Measurements from ENCODE around the gene LMO7. TPM values are rescaled to one million over a fixed set of nuclear protein-coding genes. Genes with fewer than 3 reads are reported as not detected.

Gene LMO7
- total and polyA plus RNA-seq, 8 donors: 14.7 to 50.4 (median 29.1) TPM

DNA sequence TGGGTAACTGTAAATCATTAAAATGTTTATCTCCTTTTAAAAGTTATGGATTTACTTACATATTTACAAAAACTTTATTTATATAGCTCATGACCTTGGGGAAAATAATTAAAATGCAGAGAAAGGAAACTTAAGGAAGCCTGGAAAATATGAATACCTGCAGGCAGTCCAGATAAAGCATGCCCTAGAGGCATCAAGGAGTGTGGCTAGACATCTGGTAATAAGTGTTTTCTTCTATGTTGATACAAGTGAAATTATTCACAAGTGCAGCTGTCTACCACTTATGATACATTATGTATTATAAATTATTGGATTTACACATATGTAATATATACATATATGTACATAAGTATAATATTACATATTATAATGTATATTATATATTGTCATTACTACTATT lies 207.9 kb downstream of the LMO7 start:
- ATAC-seq (no peak), DNase-seq (no peak), FAIRE-seq (no peak)
- no peak for TF ChIP-seq CTCF (IDR thresholded peaks at IDR 0.05)
- intact Hi-C loops (cut with DNase I): no loop called here
- no peaks in the 10 kb centered on the region for H3K27me3 ChIP-seq
- peaks cover 11 to 33% (median 11%) of the 10 kb centered on the region in 3 donors for H3K36me3 ChIP-seq
- no peak overlapping the region for H3K4me3 ChIP-seq
- H3K27ac ChIP-seq: no peak overlapping the region
- no peaks in the 10 kb centered on the region for H3K9me3 ChIP-seq
- H3K4me1 ChIP-seq: no peaks in the 10 kb centered on the region

DNA sequence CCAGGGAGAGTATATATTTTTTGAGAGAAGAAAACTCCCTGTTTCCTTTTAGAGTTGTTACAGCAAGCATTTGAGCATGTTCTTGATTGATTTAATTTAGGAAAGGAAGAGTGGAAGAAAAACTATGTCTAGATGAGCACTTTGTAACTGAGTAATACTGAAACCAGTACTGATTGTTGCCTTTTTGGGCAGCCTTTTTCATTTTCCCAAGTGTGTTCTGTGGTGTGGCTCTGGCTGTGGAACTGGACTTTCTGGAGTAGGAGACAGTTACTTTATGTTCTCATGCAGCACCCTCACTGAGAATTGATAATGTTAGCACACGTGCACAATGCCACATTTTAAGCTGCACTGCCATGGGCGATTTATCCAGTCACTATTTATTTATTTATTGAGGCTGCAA lies 211.5 kb downstream of the LMO7 start:
- DNase-seq (no peak), FAIRE-seq (no peak), ATAC-seq (no peak)
- TF ChIP-seq CTCF (IDR thresholded peaks at IDR 0.05): no peak
- Histone ChIP-seq H3K9me3 (no peaks in the 10 kb centered on the region), H3K27ac (no peak overlapping the region), H3K36me3 (peaks cover 8 to 11% (median 8%) of the 10 kb centered on the region in 3 donors), H3K27me3 (no peaks in the 10 kb centered on the region), H3K4me3 (no peak overlapping the region), H3K4me1 (no peaks in the 10 kb centered on the region)
- WGBS, 2 donors: 95 to 100% methylated on average over 2 of the region's 2 CpGs
- intact Hi-C loops (cut with DNase I): no loop called here

DNA sequence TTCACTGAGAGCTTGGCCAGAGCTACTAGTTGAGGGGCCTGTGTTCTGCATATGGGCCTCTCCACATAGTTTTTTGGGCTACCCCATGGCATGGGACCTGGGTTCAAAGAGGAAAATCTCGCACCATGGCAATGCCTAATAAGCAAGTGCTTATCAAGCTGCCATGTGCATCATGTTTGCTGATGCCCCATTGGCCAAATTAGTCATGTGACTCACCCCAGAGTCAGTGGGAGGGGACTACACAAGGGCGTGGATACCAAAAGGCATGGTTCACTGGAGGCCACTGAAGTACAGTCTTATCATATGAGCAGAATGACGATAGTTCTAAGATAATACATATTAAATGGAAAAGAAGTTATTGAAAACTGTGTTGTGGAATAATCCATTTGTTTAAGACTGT lies 214.8 kb downstream of the LMO7 start:
- no peak for FAIRE-seq
- no peaks in the 10 kb centered on the region for H3K4me1 ChIP-seq
- no peak overlapping the region for H3K4me3 ChIP-seq
- intact Hi-C loops (cut with DNase I): no loop called here
- no peak overlapping the region for H3K27ac ChIP-seq
- peaks cover 0 to 16% (median 12%) of the 10 kb centered on the region in 3 donors for H3K36me3 ChIP-seq
- no peak for DNase-seq
- TF ChIP-seq CTCF (IDR thresholded peaks at IDR 0.05): no peak
- ATAC-seq: no peak
- WGBS, 2 donors: 89 to 96% methylated on average over 3 of the region's 3 CpGs
- H3K9me3 ChIP-seq: no peaks in the 10 kb centered on the region
- H3K27me3 ChIP-seq: no peaks in the 10 kb centered on the region

- WGBS, 2 donors: 87 to 89% methylated on average over 6 of the region's 6 CpGs
- Histone ChIP-seq H3K27ac (no peak overlapping the region), H3K9me3 (no peaks in the 10 kb centered on the region), H3K27me3 (no peaks in the 10 kb centered on the region), H3K4me3 (no peak overlapping the region), H3K4me1 (no peaks in the 10 kb centered on the region), H3K36me3 (peaks cover 2 to 13% (median 11%) of the 10 kb centered on the region in 3 donors)
- DNase-seq: no peak
- ATAC-seq: no peak
- FAIRE-seq: no peak
- intact Hi-C loops (cut with DNase I): no loop called here
- TF ChIP-seq CTCF (IDR thresholded peaks at IDR 0.05): no peak
Observed at GRCh38 chr13:75855216-75855615, 219.1 kb downstream of the LMO7 start.

DNA sequence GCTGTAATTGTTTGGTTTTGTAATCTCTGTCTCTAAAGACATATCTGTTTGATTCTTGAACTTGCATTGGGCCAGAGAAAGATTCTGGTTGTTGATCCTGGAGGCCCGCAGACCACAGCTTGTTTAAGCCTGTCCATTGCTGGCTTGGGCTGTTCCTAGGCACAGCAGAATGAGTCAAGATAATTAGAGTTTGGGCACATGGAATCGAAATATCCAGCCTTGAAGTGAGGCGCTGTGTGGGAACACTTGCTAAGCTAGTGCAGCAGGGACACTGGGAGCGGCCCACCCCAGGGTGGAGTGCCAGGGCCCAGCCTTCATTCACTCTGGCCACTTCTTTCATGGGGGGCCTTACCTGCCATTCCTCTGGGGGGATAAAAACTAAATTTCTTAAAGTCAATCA lies 219.7 kb downstream of the LMO7 start:
- no peak overlapping the region for H3K4me3 ChIP-seq
- no peak for DNase-seq
- no peaks in the 10 kb centered on the region for H3K27me3 ChIP-seq
- H3K9me3 ChIP-seq: no peaks in the 10 kb centered on the region
- no peak for TF ChIP-seq CTCF (IDR thresholded peaks at IDR 0.05)
- intact Hi-C loops (cut with DNase I): no loop called here
- no peak for FAIRE-seq
- H3K4me1 ChIP-seq: no peaks in the 10 kb centered on the region
- H3K36me3 ChIP-seq: peaks cover 2 to 13% (median 7%) of the 10 kb centered on the region in 3 donors
- no peak for ATAC-seq
- 83 to 91% methylated on average over 4 of the region's 4 CpGs for WGBS, 2 donors
- H3K27ac ChIP-seq: no peak overlapping the region

Data from pancreas (tissue), 10 donors.